ENCODE measurements around the gene OR2L8. TPM values are rescaled to one million over a fixed set of nuclear protein-coding genes. Genes with fewer than 3 reads are reported as not detected.
A peak's percentile ranks its signal among the peaks of the same experiment; 100 is the strongest.

OR2L8 gene
- not detected in 2 replicates for total RNA-seq

- DNase-seq (ENCODE audit: low read depth in 2 of 2) = no peak
These were observed at the start of gene OR2L8 for GRCh38 chr1:247948558-247948957. Gene OR2L8 (plus strand): TSS chr1:247948858. CDS start chr1:247948858, 0 bp downstream.

- no peak for DNase-seq (ENCODE audit: low read depth in 2 of 2)
These were observed 44.5 kb upstream of the OR2L8 start for GRCh38 chr1:247904122-247904521.

- DNase-seq (ENCODE audit: low read depth in 2 of 2) = no peak
These were observed 43.5 kb upstream of the OR2L8 start for GRCh38 chr1:247905181-247905580.

GRCh38 chr1:247905910-247906503 is 42.7 kb upstream of the OR2L8 start:
- DNase-seq (ENCODE audit: low read depth in 2 of 2) = no peak

- peak; percentile 5 to 28 for DNase-seq (ENCODE audit: low read depth in 2 of 2)
These were observed 42.1 kb upstream of the OR2L8 start for GRCh38 chr1:247906504-247907047.

GRCh38 chr1:247908766-247909165 is 39.9 kb upstream of the OR2L8 start:
- no peak for DNase-seq (ENCODE audit: low read depth in 2 of 2)

GRCh38 chr1:247913786-247914185 is 34.9 kb upstream of the OR2L8 start:
- DNase-seq (ENCODE audit: low read depth in 2 of 2) = no peak

GRCh38 chr1:247914941-247915662 is 33.6 kb upstream of the OR2L8 start:
- no peak for DNase-seq (ENCODE audit: low read depth in 2 of 2)

GRCh38 chr1:247919952-247920351 is 28.7 kb upstream of the OR2L8 start, which contains the start of gene OR2T8:
Gene OR2T8 (plus strand): TSS chr1:247920252. CDS start chr1:247921018, 766 bp downstream.
- DNase-seq (ENCODE audit: low read depth in 2 of 2) = no peak

GRCh38 chr1:247923941-247924340 is 24.7 kb upstream of the OR2L8 start:
- DNase-seq (ENCODE audit: low read depth in 2 of 2) = no peak

GRCh38 chr1:247924868-247925267 is 23.8 kb upstream of the OR2L8 start, which contains the start of gene OR2AJ1:
Gene OR2AJ1 (plus strand): TSS chr1:247924889. CDS start chr1:247933769, 8,880 bp downstream.
- no peak for DNase-seq (ENCODE audit: low read depth in 2 of 2)

- DNase-seq (ENCODE audit: low read depth in 2 of 2) = no peak
These were observed 14.7 kb upstream of the OR2L8 start for GRCh38 chr1:247933989-247934388.

GRCh38 chr1:247935781-247936180 is 12.9 kb upstream of the OR2L8 start:
- no peak for DNase-seq (ENCODE audit: low read depth in 2 of 2)

- DNase-seq (ENCODE audit: low read depth in 2 of 2) = no peak
These were observed 12.2 kb upstream of the OR2L8 start for GRCh38 chr1:247936415-247936814.

GRCh38 chr1:247936965-247937734 is 11.5 kb upstream of the OR2L8 start:
- DNase-seq (ENCODE audit: low read depth in 2 of 2) = peak; percentile 3 to 41

- DNase-seq (ENCODE audit: low read depth in 2 of 2) = no peak
These were observed 6.0 kb upstream of the OR2L8 start for GRCh38 chr1:247942624-247943023.

GRCh38 chr1:247953408-247953807 is 4.8 kb downstream of the OR2L8 start:
- DNase-seq (ENCODE audit: low read depth in 2 of 2) = no peak

GRCh38 chr1:247961791-247962190 is 13.1 kb downstream of the OR2L8 start:
- DNase-seq (ENCODE audit: low read depth in 2 of 2) = no peak

GRCh38 chr1:247962911-247963588 is 14.4 kb downstream of the OR2L8 start:
- DNase-seq (ENCODE audit: low read depth in 2 of 2) = no peak

- DNase-seq (ENCODE audit: low read depth in 2 of 2) = no peak
These were observed 16.3 kb downstream of the OR2L8 start, which contains the start of gene OR2AK2 for GRCh38 chr1:247964933-247965332. Gene OR2AK2 (plus strand): TSS chr1:247965233. CDS start chr1:247965377, 144 bp downstream.

- DNase-seq (ENCODE audit: low read depth in 2 of 2) = no peak
These were observed 18.0 kb downstream of the OR2L8 start for GRCh38 chr1:247966532-247967204.

Measured in lung microvascular endothelial cell (primary cell).